HG02623 (cell line): ENCODE data around the gene PDAP1.
"Not testable (repeated sequence)": the region's sequence is repeated elsewhere in the genome, so short reads cannot be mapped to it uniquely, and the experiment has no call there.

Experiments used
- ATAC-seq: cut with Tn5 transposase; IDR thresholded peaks from one replicate; pipeline ENCODE4 v1.9.1; 2021; ENCODE audit warnings: moderate library complexity; ENCODE audit not compliant: unreplicated experiment

The PDAP1 gene

DNA sequence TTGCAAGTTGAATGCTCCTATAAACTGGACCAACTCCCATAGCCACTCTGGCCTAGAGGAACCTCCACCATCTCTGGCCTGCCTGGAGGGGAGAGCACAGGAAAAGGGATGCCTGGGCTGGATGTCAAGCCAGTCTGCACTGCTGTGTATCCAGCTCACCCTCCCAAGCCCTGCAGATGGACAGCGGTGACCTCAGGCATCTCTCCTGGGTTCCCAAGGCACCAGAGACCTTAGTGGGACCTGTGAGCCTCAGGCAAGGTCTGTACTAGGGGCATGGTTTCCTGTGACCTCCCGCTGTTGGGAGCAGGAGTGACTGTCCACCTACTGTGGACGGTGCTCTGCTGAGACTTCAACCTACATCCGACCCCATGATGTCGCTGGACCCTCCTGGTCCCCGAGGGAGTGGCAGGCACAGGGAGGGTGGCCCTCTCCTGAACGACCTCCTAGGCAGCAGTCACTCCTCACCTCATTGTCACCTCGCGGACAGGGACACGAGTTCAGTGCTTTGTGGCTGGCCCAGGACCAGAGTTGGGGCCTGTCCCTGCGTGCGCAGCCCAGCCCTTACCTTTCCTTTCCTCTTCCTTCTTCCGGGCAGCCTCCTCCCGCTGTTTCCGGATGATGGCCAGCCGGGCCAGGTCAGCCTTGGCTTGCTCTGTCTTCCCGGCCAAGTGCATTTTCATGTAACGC is 11.0 kb downstream of the PDAP1 start:
- ATAC-seq = no peak

DNA sequence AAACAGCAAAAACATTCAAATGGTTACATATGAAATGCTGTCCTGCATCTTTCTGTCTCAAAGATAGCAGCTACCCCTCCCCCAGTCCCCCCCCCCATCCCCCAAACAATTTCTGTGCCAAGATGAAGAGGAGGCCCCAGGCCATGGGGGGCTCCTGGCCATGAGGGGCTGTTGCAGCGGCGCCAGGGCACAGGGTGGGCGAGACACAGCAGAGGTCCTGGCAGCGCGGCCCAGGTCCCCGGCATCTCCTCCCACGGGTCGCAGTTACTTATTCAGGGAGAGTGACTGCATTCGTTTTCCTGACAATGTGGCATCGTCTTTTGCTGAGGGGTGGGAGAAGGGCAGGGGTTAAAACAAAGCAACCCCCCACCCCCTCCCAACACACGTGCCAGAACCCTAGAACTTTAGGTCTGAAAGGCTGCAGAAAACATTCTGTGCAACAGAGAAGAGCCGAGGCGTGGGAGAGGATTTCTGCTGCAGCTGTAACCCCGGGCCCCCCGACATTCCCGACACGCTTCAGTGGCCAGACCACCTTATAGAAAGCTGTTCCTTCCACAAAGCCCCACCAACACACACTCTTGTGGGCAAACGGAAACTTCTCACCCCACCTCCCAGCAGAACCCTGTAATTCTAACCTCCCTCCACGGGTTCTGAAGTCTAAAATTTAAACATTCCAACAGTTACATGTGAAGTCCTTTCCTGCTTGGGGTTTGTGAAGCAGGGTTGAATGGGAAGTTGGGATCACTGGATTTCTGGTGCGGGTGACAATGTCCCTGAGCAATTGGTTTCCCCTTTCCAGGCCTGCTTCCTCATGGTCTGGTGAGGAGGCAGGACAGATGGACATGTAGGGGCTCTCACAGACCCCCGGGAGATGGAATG is 11.7 kb downstream of the PDAP1 start:
- ATAC-seq = no peak

DNA sequence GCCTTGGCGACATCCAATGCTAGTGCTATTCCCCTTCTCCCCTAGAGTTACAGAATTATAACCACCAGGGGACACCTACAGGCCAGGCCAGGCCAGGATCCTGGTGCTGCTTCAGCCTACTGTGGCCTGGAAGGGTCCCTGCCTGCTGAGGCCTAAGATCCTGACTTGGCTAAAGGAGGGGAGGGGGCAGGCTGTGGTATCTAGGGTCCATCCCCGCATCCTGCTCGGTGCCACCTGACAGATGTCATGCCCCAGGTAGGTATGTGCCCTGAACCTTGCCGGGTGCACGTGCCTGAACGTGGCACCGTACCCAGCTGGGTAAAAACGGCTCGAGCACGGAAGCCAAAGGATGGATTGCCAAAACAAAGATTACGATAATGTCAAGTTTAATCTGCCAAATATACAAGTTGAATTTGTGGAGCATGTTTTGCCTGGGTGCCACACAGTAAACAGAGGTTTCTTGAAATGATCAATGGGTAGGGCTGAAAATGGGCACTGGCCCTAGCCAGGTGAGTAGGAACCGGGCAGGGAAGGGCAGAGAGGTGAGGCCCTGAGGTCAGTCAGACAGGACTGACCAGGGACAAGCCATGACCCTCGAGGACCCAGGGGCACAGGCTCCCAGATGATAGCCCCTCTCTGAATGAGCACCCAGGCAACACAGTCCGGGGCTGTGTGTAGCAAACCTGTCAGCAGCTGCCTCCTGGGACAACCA is 12.6 kb downstream of the PDAP1 start:
- no peak for ATAC-seq

DNA sequence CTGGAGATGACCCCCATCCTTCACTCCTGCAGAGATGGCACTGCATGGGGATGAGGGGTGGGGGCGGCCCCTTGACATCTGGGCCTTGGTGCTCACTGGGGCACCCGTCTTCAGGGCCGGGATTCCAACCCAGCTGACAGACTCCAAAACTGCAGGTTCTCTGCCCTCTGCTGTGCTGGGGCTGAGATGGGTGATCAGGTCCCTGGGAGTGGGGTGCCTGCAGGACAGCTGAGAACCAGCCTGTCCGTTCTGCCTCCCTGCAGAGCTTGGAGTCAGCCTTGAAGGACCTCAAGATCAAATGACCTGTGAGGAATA is 14.3 kb downstream of the PDAP1 start:
- no peak for ATAC-seq

DNA sequence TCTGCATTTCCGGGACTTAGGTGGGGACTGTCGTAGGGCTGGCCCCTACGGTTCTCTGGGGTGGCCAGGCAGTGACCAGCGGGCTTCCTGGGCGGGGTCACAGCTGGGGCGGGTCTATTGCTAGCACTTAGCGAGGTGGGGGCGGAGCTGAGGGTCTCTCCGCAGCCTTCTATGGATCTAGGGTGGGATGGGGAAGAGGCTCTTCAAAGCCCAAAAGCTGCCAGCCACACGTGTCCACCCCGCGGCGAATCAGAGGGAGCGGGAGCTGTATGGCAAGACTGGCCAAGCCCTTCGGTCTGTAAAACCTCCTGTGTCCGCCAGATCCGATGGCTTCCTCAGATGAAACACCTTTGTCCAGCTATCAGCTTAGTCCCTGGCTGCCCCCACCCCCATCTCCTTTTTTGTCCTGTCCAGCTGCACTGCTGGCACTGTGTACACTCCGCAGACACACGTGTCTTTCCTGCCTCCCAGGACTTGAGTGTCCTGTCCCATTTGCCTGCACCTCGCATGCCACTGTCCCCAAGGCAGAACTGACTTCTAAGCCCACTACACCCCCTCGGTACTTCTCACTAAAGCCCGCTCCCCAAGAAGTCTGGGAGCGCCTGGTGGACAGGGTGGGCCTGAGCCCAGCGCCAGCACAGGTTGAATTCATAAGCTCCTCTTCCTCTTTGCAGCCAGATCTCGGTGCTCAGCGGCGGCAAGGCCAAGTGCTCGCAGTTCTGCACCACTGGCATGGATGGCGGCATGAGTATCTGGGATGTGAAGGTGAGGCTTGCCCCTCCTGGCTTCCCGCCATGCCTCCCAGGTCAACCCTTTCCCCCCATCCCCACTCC is 14.8 kb downstream of the PDAP1 start:
- ATAC-seq = no peak

DNA sequence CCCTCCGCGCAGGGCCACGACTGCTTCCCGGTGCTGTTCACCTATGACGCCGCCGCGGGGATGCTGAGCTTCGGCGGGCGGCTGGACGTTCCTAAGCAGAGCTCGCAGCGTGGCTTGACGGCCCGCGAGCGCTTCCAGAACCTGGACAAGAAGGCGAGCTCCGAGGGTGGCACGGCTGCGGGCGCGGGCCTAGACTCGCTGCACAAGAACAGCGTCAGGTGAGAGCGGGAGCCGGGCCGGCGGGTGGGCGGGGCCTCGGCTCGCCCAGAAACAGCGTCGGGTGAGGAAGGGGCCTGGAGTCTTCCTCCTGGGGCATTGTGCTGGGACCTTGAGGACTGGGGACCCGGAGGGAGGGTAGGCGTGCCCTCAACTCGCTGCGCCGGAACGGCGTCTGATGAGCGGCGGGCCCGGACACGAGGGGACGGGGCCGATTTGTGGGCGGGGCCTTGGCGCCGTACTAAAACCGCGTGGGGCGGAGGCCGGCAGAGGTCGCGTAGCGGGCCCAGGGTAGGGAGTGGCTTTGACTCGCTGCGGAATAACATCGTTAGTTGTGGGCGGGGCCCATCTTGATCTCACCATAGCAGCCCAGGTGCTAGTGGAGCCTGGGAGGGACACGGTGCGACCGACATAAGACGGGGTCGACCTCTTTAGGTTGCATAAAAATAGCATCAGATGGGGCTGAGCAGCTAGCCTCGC is 15.6 kb downstream of the PDAP1 start:
- no peak for ATAC-seq

DNA sequence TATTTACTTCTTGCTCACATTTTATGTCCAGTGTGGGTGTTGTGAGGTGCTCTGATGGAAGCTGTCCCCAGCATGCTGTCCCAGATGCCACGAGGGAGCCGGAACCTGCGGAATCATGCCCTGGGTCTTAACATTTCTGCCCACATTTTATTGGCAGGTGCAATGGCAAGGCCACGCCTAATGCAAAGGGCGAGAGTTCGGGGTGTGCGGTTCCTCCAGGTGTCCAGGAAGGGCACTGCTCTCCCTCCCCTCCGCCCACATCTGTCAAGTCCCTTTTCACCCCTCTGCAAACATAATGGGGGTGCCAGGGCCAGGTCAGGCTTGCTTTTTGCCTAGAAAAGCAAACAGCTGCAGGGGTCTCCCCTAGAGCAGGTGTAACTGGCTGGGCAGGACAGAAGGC is 16.4 kb downstream of the PDAP1 start:
- ATAC-seq = no peak

DNA sequence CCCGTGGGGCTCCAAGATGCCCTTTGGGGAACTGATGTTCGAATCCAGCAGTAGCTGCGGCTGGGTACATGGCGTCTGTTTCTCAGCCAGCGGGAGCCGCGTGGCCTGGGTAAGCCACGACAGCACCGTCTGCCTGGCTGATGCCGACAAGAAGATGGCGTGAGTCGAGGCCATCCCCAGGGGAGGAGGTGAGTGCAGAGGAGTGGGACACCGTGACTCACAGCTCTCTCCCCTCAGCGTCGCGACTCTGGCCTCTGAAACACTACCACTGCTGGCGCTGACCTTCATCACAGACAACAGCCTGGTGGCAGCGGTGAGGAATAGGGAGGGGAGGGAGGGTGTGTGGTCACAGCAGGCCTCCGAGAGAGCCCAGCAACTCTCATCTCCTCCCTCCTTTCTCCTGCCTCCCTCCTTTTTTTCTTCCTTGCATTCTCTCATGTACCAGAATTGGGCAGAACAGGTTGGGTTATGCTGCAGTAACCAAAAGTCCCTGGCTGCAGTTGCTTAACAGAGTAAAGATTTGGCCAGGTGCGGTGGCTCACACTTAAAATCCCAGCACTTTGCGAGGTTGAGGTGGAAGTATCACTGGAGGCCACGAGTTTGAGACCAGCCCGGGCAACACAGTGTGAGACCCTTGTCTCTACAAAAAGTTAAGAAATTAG is 17.3 kb downstream of the PDAP1 start:
- ATAC-seq = no peak

DNA sequence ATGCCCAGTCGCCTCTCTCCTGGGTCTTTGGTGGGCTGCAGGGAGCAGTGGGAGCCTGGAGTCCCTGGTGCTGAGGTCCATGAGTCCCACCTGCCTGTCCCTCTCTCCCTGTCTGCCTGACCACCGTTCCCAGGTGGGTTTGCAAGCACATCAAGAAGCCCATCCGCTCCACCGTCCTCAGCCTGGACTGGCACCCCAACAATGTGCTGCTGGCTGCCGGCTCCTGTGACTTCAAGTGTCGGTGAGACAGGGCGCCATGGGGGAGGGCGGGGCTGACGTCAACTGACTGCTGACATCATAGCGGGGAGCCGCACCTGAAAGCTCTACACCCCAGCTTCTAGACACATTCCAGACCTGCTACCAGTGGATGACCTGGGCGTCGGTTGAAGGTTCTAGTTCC is 18.6 kb downstream of the PDAP1 start:
- no peak for ATAC-seq

DNA sequence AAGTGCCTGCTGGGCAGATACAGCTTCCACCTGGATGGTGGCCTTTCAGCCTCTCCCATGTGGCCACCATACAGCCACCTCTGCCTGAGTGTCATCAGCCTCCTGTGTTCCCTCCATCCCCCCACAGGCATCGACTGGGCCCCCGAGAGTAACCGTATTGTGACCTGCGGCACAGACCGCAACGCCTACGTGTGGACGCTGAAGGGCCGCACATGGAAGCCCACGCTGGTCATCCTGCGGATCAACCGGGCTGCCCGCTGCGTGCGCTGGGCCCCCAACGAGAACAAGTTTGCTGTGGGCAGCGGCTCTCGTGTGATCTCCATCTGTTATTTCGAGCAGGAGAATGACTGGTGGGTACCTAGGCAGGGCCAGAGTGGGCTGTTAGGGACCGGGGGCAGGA is 20.5 kb downstream of the PDAP1 start:
- no peak for ATAC-seq

DNA sequence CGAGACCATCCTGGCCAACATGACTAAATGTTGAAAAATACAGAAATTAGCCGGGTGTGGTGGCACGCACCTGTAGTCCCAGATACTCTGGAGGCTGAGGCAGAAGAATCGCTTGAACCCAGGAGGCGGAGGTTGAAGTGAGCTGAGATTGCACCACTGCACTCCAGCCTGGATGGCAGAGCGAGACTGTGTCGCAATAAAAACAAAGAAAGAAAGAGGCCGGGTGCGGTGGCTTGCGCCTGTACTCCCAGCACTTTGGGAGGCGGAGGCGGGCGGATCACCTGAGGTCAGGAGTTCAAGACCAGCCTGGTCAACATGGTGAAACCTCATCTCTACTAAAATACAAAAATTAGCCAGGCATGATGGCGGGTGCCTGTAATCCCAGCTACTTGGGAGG is 21.2 kb downstream of the PDAP1 start:
- ATAC-seq = not testable (repeated sequence)

DNA sequence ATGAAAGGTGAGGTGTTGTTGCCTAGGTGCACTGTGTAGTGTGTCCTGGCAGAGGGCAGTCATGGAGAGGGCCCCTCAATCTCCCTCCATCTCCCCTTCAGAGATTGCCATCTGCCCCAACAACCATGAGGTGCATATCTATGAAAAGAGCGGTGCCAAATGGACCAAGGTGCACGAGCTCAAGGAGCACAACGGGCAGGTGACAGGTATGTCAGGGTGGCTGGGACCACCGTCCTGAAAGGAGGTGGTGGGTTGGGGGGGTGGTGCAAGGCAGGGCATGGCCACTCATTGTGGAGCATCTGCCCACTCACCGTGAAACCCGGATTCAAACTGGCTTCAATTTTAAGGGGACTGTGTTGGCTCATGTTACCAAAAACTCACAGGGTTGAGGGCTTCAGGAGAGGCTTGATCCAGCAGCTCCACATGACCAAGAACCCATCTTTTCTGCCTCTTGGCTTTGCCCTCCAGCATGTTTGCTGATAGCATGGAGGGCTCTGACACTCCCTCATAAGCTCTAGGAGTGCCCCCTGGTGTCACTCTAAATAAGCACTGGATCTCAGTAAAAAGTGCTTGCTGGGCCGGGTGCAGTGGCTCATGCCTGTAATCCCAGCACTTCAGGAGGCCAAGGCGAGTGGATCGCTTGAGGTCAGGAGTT is 21.7 kb downstream of the PDAP1 start:
- no peak for ATAC-seq

DNA sequence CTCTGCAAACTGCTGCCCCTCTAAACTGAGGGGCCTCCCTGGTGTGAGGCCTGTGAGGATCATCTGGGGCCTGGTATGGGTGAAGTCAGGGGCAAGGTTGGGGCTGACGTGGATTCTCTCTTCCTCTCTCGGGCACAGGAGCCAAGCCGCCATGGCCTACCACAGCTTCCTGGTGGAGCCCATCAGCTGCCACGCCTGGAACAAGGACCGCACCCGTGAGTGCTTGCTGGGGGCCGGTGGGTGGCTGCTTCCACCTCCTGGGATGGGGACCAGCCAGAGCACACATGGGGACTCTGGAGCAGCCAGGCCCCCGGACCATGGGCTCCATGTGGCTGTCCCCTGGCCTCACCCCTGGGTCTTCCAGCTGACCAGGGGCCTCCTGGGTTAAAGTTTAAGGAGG is 22.8 kb downstream of the PDAP1 start:
- ATAC-seq = no peak

DNA sequence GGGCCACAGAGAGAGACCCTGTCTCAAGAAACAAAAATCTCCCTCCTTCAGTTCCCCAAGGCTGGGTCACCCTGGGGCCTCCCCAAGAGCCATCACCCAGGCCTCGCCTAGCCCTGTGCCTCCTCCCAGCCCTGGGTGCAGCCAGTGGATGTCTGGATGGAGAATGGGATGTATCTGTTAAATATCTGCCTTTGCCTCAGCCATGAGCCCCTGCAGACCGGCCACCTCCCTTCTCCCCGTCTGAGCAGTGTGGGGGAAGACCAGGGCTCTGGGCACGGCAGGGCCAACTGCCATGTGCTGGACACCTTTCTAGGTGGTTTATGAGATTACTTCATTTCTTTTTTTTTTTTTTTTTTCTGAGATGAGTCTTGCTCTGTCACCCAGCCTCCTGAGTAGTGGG is 23.9 kb downstream of the PDAP1 start:
- no peak for ATAC-seq

DNA sequence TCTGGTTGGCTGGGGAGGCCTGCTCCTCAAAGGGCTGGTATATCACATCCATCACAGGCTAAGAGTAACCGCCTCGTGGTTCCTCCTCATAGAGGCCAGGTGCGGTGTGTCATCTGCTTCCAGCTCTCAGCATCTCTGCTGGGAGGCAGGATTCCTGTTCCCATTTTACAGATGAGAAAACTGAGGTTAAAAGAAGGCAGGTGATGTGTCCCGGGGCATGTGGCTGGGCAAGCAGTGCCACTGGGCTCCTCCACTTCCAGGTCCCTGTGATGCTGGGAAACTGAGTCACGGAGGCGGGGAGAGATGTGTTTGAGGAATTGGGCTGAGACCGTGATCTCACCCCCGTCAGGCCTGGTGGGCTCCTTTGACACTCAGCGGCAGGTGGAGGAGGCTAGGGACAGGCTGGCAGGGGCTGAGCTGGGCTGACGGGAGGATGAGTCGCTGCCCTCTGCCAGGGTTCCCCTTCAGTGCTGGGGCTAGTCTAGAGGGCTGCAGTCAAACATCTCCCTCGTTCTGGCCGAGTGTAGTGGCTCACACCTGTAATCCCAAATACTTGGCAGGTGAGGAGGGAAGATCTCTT is 24.5 kb downstream of the PDAP1 start:
- ATAC-seq = no peak

DNA sequence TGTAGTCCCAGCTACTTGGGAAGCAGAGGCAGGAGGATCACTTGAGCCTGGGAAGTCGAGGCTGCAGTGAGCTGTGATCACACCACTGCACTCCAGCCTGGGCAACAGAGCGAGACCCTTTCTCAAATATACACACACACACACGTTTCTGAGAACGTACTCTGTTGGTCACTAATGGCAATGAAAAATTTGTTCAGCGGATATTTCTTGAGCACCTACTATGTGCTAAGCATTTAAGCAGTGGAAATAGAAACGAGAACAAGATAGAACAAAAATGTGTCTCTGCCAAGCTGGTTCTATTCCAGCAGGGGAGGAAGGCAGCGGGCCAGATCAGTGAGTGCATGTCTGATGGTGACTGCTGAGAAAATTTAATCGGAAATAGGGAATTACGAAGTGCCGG is 25.2 kb downstream of the PDAP1 start:
- ATAC-seq = no peak

DNA sequence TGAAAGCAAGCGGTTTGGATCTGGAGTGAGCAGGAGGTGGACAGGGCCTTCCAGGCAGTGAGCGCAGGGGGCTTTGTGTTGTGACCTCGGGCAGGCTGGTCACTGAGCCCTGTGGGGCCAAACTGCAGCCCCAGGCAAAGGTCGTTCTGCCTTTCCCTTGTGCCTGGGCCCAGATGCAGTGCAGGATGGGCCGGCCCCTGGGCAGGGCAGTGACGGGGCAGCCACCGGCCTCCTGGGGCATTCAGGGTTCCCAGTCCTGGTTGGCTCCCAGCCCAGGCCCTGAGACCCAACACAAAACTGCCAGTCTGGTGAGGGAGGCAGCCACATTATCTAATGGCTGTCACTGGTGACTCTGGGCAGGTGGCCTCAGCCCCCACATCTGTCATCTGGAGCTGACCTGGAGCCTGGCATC is 26.7 kb downstream of the PDAP1 start:
- ATAC-seq = no peak

DNA sequence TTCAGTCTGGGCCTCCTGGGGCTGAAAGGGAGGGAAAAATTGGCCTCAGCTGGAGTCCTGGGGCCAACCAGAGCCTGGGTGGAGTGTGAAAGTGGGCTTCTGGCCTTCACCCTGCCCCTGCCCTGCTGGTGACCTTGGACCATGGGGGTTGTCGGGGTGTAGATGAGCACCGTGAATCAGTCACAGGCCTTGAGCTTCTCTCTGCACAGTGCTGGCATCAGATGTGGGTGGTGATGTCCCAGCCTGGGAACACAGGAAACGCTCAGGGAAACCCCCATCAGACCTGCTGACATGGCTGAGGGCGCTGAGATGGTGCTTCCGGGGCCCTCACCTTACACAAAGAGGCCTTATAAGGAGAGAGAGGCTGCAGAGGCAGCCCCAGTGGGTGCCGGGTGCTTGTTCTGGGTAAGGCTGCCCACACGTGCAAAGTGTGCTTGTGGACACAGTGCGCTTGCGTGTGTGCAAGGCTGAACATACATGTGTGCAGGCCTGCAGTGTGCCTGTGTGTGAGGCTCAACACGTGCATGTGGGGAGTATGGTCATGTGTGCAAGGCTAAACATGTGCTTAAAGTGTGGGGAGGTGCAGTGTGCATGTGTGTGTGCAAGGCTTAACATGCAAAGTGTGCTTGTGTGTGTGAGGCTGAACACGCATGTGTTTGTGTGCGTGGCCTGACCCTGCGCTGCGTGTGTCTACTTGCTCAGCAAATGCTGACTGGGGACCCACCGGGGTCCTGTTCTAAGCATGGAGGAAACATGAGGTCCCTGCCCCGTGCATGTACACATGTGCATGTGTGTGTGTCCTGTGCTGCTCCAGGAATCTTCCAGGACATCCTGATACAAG is 27.4 kb downstream of the PDAP1 start:
- ATAC-seq = peak; percentile 69
